ENCODE data around the gene PDE10A.

Gene PDE10A

GRCh38 chr6:165678429-165678828 lies 15.4 kb upstream of the PDE10A start:
- TF ChIP-seq, protein P1, sequence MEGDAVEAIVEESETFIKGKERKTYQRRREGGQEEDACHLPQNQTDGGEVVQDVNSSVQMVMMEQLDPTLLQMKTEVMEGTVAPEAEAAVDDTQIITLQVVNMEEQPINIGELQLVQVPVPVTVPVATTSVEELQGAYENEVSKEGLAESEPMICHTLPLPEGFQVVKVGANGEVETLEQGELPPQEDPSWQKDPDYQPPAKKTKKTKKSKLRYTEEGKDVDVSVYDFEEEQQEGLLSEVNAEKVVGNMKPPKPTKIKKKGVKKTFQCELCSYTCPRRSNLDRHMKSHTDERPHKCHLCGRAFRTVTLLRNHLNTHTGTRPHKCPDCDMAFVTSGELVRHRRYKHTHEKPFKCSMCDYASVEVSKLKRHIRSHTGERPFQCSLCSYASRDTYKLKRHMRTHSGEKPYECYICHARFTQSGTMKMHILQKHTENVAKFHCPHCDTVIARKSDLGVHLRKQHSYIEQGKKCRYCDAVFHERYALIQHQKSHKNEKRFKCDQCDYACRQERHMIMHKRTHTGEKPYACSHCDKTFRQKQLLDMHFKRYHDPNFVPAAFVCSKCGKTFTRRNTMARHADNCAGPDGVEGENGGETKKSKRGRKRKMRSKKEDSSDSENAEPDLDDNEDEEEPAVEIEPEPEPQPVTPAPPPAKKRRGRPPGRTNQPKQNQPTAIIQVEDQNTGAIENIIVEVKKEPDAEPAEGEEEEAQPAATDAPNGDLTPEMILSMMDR (IDR thresholded peaks at IDR 0.05; ENCODE audit: borderline replicate concordance, extremely low read depth, low read length, poor library complexity, severe bottlenecking) = no peak
- no peak for TF ChIP-seq EZH2 (IDR thresholded peaks at IDR 0.05; ENCODE audit: borderline replicate concordance, low read depth, low read length, severe bottlenecking)
- no peak for ATAC-seq (ENCODE audit: insufficient read depth, low read depth)
- Histone ChIP-seq H3K4me3 (ENCODE audit: low read depth in 1 of 2, low read length in 2 of 2) (no peak overlapping the region), H3K4me1 (ENCODE audit: insufficient read depth, low read length) (no peaks in the 10 kb centered on the region), H3K27ac (ENCODE audit: low read length) (no peak overlapping the region), H3K36me3 (ENCODE audit: insufficient read depth, low read length) (no peaks in the 10 kb centered on the region), H3K79me2 (ENCODE audit: insufficient read depth, low read length) (no peaks in the 10 kb centered on the region), H2AFZ (ENCODE audit: low read depth, low read length) (no peak overlapping the region), H3K27me3 (ENCODE audit: insufficient read depth, low read length, poor library complexity) (no peaks in the 10 kb centered on the region), H3K9me3 (ENCODE audit: insufficient read depth, low read length, severe bottlenecking) (no peaks in the 10 kb centered on the region), H4K20me1 (ENCODE audit: insufficient read depth, low read length) (no peaks in the 10 kb centered on the region), H3K4me2 (ENCODE audit: insufficient read depth, low read length) (no peak overlapping the region), H3K9ac (ENCODE audit: low read depth, low read length) (no peak overlapping the region)
- DNase-seq = no peak

- no peak for TF ChIP-seq EZH2 (IDR thresholded peaks at IDR 0.05; ENCODE audit: borderline replicate concordance, low read depth, low read length, severe bottlenecking)
- TF ChIP-seq, protein P1 (IDR thresholded peaks at IDR 0.05; ENCODE audit: borderline replicate concordance, extremely low read depth, low read length, poor library complexity, severe bottlenecking) = no peak
- Histone ChIP-seq H3K9me3 (ENCODE audit: insufficient read depth, low read length, severe bottlenecking) (no peaks in the 10 kb centered on the region), H3K4me3 (ENCODE audit: low read depth in 1 of 2, low read length in 2 of 2) (no peak overlapping the region), H3K4me2 (ENCODE audit: insufficient read depth, low read length) (no peak overlapping the region), H3K79me2 (ENCODE audit: insufficient read depth, low read length) (no peaks in the 10 kb centered on the region), H3K36me3 (ENCODE audit: insufficient read depth, low read length) (no peaks in the 10 kb centered on the region), H4K20me1 (ENCODE audit: insufficient read depth, low read length) (no peaks in the 10 kb centered on the region), H3K4me1 (ENCODE audit: insufficient read depth, low read length) (no peaks in the 10 kb centered on the region), H3K27ac (ENCODE audit: low read length) (no peak overlapping the region), H2AFZ (ENCODE audit: low read depth, low read length) (no peak overlapping the region), H3K27me3 (ENCODE audit: insufficient read depth, low read length, poor library complexity) (no peaks in the 10 kb centered on the region), H3K9ac (ENCODE audit: low read depth, low read length) (no peak overlapping the region)
- no peak for ATAC-seq (ENCODE audit: insufficient read depth, low read depth)
- DNase-seq = no peak
Observed at GRCh38 chr6:165677091-165677490, 14.1 kb upstream of the PDE10A start.

DNA sequence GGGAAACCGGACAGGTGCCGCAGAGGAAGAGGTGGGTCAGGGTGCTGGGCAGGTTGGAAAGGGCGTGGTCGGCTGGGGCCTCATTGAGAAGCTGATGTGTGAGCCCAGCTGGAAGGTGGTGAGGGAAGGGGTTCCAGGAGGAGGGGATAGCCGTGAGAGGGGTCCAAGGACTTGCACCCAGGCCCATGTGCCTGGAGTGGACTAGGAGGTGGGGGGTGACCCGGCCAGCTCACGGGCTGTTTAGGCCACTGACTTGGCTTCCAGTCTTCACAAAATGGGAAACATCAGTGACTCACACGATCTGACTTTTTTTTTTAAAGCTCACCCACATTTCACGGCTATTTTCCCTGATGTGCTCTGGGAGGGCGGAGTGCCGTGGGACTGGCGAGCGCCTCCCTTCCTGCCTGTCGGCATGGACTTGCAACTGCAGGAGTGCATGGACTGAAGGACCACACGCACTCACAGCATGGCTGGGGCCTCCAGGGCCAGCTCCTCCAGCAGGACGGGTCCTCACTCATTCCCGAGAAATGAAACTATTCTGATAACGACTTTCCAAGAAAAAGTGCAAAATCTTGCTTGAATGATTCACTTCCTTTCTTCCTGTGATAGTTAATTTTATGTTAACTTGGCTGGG lies 13.5 kb upstream of the PDE10A start:
- DNase-seq = no peak
- TF ChIP-seq, protein P1 (IDR thresholded peaks at IDR 0.05; ENCODE audit: borderline replicate concordance, extremely low read depth, low read length, poor library complexity, severe bottlenecking) = no peak
- no peak for TF ChIP-seq EZH2 (IDR thresholded peaks at IDR 0.05; ENCODE audit: borderline replicate concordance, low read depth, low read length, severe bottlenecking)

More for the DNA sequence above, 13.5 kb upstream of the PDE10A start:
- no peak overlapping the region for H3K9ac ChIP-seq (ENCODE audit: low read depth, low read length)
- no peak overlapping the region for H3K4me3 ChIP-seq (ENCODE audit: low read depth in 1 of 2, low read length in 2 of 2)
- H2AFZ ChIP-seq (ENCODE audit: low read depth, low read length) = no peak overlapping the region
- no peak overlapping the region for H3K27ac ChIP-seq (ENCODE audit: low read length)
- H4K20me1 ChIP-seq (ENCODE audit: insufficient read depth, low read length) = no peaks in the 10 kb centered on the region
- no peaks in the 10 kb centered on the region for H3K27me3 ChIP-seq (ENCODE audit: insufficient read depth, low read length, poor library complexity)
- no peaks in the 10 kb centered on the region for H3K4me1 ChIP-seq (ENCODE audit: insufficient read depth, low read length)
- no peaks in the 10 kb centered on the region for H3K36me3 ChIP-seq (ENCODE audit: insufficient read depth, low read length)
- H3K79me2 ChIP-seq (ENCODE audit: insufficient read depth, low read length) = no peaks in the 10 kb centered on the region
- no peak overlapping the region for H3K4me2 ChIP-seq (ENCODE audit: insufficient read depth, low read length)
- H3K9me3 ChIP-seq (ENCODE audit: insufficient read depth, low read length, severe bottlenecking) = no peaks in the 10 kb centered on the region
- ATAC-seq (ENCODE audit: insufficient read depth, low read depth) = no peak

Measured in DND-41 (cell line).